ENCODE results near the gene DPP6. TPM values are rescaled to one million over a fixed set of nuclear protein-coding genes. Genes with fewer than 3 reads are reported as not detected.

DPP6 gene
- total and polyA plus RNA-seq, 8 donors, result 1.0 to 11.2 (median 2.6) TPM

- 65 to 78% methylated on average over 3 of the region's 3 CpGs for WGBS, 2 donors
- Histone ChIP-seq H3K36me3 (no peaks in the 10 kb centered on the region), H3K4me3 (no peak overlapping the region), H3K27ac (no peak overlapping the region), H3K9me3 (no peaks in the 10 kb centered on the region), H3K4me1 (no peaks in the 10 kb centered on the region), H3K27me3 (no peaks in the 10 kb centered on the region)
- no peak for FAIRE-seq
- no peak for DNase-seq
- TF ChIP-seq CTCF (IDR thresholded peaks at IDR 0.05), result no peak
- intact Hi-C loops (cut with DNase I), result no loop called here
- no peak for ATAC-seq
Measured at GRCh38 chr7:154888690-154889089, 836.5 kb downstream of the DPP6 start.

DNA sequence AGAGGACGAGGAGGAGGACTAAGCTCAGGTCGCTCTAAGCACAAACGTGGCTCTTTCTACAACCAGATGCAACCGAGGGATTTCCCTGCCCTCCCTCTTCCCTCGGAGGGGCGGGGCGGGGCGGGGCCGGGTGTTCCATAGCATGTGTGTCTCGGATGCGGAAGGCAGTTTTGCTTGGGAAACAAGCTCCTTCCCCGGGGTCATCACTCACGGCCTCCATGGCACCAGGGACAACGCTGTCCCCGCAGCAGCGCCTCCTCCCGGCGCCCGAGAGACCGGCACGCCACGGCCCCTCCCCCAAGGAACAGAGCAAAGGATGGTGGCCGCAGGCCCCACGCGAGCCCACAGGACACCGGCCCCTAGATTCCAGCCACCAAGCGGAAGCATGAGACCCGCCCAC lies 840.3 kb downstream of the DPP6 start:
- TF ChIP-seq CTCF (IDR thresholded peaks at IDR 0.05), result no peak
- ATAC-seq (no peak), FAIRE-seq (no peak), DNase-seq (no peak)
- 54 to 58% methylated on average over 28 of the region's 28 CpGs for WGBS, 2 donors
- Histone ChIP-seq H3K36me3 (no peaks in the 10 kb centered on the region), H3K4me1 (no peaks in the 10 kb centered on the region), H3K9me3 (no peaks in the 10 kb centered on the region), H3K27me3 (no peaks in the 10 kb centered on the region), H3K4me3 (no peak overlapping the region), H3K27ac (no peak overlapping the region)
- intact Hi-C loops (cut with DNase I), result no loop called here

DNA sequence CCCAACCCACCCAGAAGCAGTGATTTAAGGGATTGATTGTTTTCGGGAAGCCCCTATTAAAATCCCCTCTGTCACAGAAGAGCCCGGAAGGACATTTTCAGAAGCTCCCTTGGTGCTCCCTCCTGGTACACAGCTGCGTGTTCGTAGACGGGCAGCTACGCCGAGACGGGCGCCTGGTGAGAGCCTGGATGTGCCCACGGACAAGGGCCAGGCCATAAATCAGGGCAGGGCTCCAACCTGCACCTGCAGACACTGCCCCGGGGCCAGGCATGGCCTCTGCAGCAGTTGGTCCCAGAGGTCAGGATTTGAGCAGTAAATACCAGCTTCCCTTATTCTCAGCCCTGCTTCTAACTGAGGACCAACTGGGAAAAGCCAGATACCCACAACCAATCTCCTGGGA lies 843.9 kb downstream of the DPP6 start:
- DNase-seq (no peak), FAIRE-seq (no peak), ATAC-seq (no peak)
- WGBS, 2 donors, result 85 to 86% methylated on average over 11 of the region's 11 CpGs
- Histone ChIP-seq H3K4me3 (no peak overlapping the region), H3K36me3 (no peaks in the 10 kb centered on the region), H3K27me3 (no peaks in the 10 kb centered on the region), H3K27ac (no peak overlapping the region), H3K9me3 (no peaks in the 10 kb centered on the region), H3K4me1 (no peaks in the 10 kb centered on the region)
- no peak for TF ChIP-seq CTCF (IDR thresholded peaks at IDR 0.05)
- intact Hi-C loops (cut with DNase I), result no loop called here

- ATAC-seq (no peak), DNase-seq (no peak), FAIRE-seq (no peak)
- no peak for TF ChIP-seq CTCF (IDR thresholded peaks at IDR 0.05)
- Histone ChIP-seq H3K36me3 (no peaks in the 10 kb centered on the region), H3K9me3 (no peaks in the 10 kb centered on the region), H3K27ac (no peak overlapping the region), H3K4me3 (no peak overlapping the region), H3K4me1 (no peaks in the 10 kb centered on the region), H3K27me3 (no peaks in the 10 kb centered on the region)
- 75 to 79% methylated on average over 24 of the region's 24 CpGs for WGBS, 2 donors
- intact Hi-C loops (cut with DNase I), result no loop called here
Measured at GRCh38 chr7:154898973-154899855, 847.0 kb downstream of the DPP6 start.

DNA sequence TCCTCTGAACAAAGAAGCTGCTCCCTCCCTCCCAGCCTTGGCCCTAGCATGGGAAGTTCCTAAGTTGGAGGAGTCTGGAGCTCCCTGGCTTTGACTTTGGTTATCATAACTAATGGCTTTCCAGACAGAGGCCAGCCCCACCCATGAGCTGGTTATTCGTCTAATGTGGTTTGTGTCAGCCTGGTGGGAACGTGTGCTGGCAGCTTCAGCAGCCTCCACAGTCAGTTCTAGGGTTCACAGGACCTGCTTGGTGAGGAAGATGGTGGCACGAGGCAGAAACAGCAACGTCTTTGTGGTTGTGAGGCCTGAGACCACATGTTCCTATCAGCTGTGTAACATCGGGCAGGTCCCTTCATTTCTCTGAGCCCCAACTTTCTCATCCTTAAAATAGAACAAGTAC lies 847.7 kb downstream of the DPP6 start:
- intact Hi-C loops (cut with DNase I), result no loop called here
- 57 to 69% methylated on average over 5 of the region's 5 CpGs for WGBS, 2 donors
- Histone ChIP-seq H3K36me3 (no peaks in the 10 kb centered on the region), H3K27me3 (no peaks in the 10 kb centered on the region), H3K9me3 (no peaks in the 10 kb centered on the region), H3K4me1 (no peaks in the 10 kb centered on the region), H3K4me3 (no peak overlapping the region), H3K27ac (no peak overlapping the region)
- DNase-seq (no peak), ATAC-seq (no peak), FAIRE-seq (no peak)
- TF ChIP-seq CTCF (IDR thresholded peaks at IDR 0.05), result no peak
